SK-N-MC (cell line): ENCODE data around the gene PHF14.

Experiments
- EZH2 ChIP-seq: fragments of 200-600 bp; sonication (generic); IDR thresholded peaks from one replicate; pipeline ENCODE4 v1.6.1; 2017; ENCODE audit warnings: antibody characterized with exemption
- FOXP2 ChIP-seq: optimal IDR thresholded peaks from 2 replicates; pipeline ENCODE3; 2011; ENCODE audit warnings: mild to moderate bottlenecking, moderate library complexity; ENCODE audit not compliant: insufficient read depth; ENCODE audit errors: extremely low read length, control extremely low read depth
- POLR2AphosphoS5 ChIP-seq: IDR thresholded peaks from 2 replicates; pipeline ENCODE4 v1.6.1; 2012; ENCODE audit warnings: mild to moderate bottlenecking, low read depth, low read length, borderline replicate concordance

- TF ChIP-seq POLR2AphosphoS5 (no peak), EZH2 (no peak), FOXP2 (no peak)
Observed at GRCh38 chr7:11171569-11172192, 198.0 kb downstream of the PHF14 start.
